Measurements from ENCODE around the gene C5orf15.

Gene C5orf15

DNA sequence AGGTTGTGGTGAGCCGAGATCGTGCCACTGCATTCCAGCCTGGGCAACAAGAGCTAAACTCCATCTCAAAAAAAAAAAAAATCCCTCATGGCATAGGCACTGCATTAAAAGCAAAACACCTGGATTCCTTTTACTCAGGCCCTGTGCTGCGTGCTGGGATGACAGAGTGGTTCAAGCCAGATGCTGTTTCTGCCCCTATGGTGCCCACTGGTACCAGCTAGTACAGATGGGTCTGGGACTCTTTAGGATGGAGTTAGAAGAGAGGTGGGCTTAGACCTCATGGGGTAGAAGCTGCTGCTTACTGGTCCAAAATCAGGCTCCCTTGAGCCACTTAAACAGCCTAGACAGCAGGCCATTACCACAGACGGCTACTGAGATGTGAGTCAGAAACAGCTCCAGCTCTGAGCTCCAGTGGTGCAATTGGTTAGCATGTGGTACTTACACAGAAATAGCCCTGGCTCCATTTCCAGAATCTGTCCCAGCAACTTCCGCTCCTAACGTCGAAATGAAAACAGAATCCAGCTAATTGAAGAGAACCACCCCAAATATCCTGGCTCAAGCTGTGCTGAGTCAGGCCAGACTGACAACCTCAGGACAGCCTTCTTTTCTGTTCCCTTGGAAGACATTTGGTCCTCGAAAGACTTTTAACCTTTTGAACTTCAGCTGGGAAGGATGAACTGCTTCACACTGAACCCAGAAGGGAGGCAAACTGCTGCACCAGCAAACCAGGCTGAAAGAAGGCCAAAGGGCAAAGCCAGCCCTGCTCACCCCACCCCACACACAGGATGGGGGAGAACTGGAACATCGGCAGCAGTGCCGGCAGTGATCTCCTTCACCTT lies 15.5 kb downstream of the C5orf15 start:
- no peaks in the 10 kb centered on the region for H3K27me3 ChIP-seq (ENCODE audit: control insufficient read depth, insufficient read depth, low read length)
- H3K4me1 ChIP-seq (ENCODE audit: control insufficient read depth, insufficient read depth, low read length): no peaks in the 10 kb centered on the region
- H3K4me3 ChIP-seq (ENCODE audit: low read length): no peak overlapping the region
- no peak overlapping the region for H3K9ac ChIP-seq (ENCODE audit: low read length)
- H3K36me3 ChIP-seq (ENCODE audit: control insufficient read depth, insufficient read depth, low read length): no peaks in the 10 kb centered on the region
- H3K9me3 ChIP-seq (ENCODE audit: control insufficient read depth, low read length): no peaks in the 10 kb centered on the region

DNA sequence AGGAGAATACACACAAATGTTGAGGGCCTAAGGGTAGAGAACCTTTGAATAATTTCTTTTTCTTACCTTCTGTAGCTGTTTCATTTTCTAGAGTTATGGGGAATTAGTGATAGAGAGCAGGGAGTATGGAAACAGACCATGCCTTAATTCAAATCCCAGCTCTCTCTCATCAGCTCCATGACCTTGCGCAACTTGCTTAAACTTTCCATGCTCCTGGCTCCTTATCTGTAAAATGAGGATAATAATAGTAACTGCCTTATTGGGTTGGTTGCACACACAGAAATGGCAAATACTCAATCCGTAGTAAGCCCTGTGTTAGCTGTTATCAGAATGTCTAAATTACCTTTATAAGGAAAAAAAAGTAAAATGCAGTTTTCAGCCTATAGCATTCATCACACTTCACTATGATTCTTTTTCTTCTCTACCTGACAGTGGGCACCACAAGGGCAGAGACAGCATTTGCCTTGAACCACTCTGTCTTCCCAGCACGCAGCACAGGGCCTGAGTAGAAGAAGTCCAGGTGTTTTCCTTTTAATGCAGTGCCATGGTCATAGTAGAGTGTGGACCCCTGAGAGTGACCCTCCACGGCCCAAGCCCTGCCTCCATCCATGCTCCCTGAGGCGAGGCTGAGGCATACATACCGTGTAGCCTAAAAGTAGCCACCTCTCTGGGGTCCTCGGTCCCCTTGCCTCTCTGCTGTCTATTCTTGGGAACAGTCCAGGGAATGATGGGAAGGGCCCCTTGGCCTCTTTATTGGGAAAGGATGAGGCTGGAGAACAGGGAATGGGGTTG lies 17.4 kb downstream of the C5orf15 start:
- Histone ChIP-seq H3K27me3 (ENCODE audit: control insufficient read depth, insufficient read depth, low read length) (no peaks in the 10 kb centered on the region), H3K4me3 (ENCODE audit: low read length) (no peak overlapping the region), H3K9me3 (ENCODE audit: control insufficient read depth, low read length) (no peaks in the 10 kb centered on the region), H3K36me3 (ENCODE audit: control insufficient read depth, insufficient read depth, low read length) (no peaks in the 10 kb centered on the region), H3K9ac (ENCODE audit: low read length) (no peak overlapping the region), H3K4me1 (ENCODE audit: control insufficient read depth, insufficient read depth, low read length) (no peaks in the 10 kb centered on the region)

DNA sequence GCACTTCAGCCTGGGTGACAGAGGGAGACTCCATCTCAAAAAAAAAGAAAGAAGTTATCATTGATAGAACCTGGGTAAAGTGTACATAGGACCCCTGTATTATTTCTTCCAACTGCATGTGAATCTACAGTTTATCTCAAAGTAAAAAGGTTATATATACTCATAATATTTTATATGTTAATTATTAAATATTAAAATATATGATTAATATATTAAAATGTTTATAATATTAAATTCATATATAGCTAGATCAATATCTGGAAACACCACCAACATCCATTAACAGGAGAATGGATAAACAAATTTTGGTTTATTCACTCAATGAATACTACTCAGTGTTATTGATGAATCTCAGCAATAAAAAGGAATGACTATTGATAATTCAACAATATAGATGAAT lies 19.7 kb downstream of the C5orf15 start:
- no peaks in the 10 kb centered on the region for H3K27me3 ChIP-seq (ENCODE audit: control insufficient read depth, insufficient read depth, low read length)
- no peak overlapping the region for H3K4me3 ChIP-seq (ENCODE audit: low read length)
- no peaks in the 10 kb centered on the region for H3K9me3 ChIP-seq (ENCODE audit: control insufficient read depth, low read length)
- no peaks in the 10 kb centered on the region for H3K36me3 ChIP-seq (ENCODE audit: control insufficient read depth, insufficient read depth, low read length)
- no peak overlapping the region for H3K9ac ChIP-seq (ENCODE audit: low read length)
- H3K4me1 ChIP-seq (ENCODE audit: control insufficient read depth, insufficient read depth, low read length): peaks cover 8% of the 10 kb centered on the region

DNA sequence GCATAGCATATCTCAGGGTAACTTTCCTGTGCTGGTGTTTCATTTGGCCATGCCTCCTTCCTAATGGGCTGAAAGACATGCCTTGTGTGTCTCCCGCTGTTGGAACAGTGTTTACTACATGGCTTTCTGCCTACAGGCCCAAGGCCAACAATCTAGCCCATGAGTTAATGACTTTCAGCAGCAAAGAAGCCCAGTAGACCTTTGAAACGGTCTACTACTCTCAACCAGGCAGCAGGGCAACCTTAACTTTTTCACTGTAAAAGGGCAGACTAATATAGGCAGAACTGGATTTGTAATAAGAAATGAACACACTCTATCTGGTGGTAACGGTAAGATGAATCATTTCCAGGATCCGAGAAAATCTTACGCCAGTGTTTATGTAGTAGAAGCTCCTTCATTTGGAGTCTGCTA lies 21.0 kb downstream of the C5orf15 start:
- Histone ChIP-seq H3K4me1 (ENCODE audit: control insufficient read depth, insufficient read depth, low read length) (peaks cover 19% of the 10 kb centered on the region), H3K36me3 (ENCODE audit: control insufficient read depth, insufficient read depth, low read length) (no peaks in the 10 kb centered on the region), H3K27me3 (ENCODE audit: control insufficient read depth, insufficient read depth, low read length) (no peaks in the 10 kb centered on the region), H3K9me3 (ENCODE audit: control insufficient read depth, low read length) (no peaks in the 10 kb centered on the region), H3K9ac (ENCODE audit: low read length) (no peak overlapping the region), H3K4me3 (ENCODE audit: low read length) (no peak overlapping the region)

DNA sequence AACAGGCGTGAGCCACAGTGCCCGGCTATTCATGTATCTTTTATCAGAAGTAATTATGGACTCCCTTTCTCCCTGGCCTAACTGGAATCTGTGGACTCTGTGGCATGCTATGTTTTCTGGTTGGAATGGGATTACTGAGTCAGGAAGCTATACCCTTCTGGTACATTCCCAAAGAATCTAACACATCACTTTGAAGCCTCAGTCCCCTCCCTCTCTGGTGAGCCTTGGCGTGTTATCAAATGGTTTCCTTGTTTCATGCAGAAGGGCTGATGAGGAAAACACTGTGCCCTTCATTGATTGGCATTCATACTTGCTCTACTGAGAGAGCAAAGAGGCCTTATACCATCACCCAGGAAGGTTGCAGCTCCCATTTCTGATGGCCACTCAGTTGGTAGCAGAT lies 22.9 kb downstream of the C5orf15 start:
- Histone ChIP-seq H3K27me3 (ENCODE audit: control insufficient read depth, insufficient read depth, low read length) (no peaks in the 10 kb centered on the region), H3K9me3 (ENCODE audit: control insufficient read depth, low read length) (no peaks in the 10 kb centered on the region), H3K4me3 (ENCODE audit: low read length) (no peak overlapping the region), H3K9ac (ENCODE audit: low read length) (no peak overlapping the region), H3K36me3 (ENCODE audit: control insufficient read depth, insufficient read depth, low read length) (no peaks in the 10 kb centered on the region), H3K4me1 (ENCODE audit: control insufficient read depth, insufficient read depth, low read length) (peaks cover 19% of the 10 kb centered on the region)

DNA sequence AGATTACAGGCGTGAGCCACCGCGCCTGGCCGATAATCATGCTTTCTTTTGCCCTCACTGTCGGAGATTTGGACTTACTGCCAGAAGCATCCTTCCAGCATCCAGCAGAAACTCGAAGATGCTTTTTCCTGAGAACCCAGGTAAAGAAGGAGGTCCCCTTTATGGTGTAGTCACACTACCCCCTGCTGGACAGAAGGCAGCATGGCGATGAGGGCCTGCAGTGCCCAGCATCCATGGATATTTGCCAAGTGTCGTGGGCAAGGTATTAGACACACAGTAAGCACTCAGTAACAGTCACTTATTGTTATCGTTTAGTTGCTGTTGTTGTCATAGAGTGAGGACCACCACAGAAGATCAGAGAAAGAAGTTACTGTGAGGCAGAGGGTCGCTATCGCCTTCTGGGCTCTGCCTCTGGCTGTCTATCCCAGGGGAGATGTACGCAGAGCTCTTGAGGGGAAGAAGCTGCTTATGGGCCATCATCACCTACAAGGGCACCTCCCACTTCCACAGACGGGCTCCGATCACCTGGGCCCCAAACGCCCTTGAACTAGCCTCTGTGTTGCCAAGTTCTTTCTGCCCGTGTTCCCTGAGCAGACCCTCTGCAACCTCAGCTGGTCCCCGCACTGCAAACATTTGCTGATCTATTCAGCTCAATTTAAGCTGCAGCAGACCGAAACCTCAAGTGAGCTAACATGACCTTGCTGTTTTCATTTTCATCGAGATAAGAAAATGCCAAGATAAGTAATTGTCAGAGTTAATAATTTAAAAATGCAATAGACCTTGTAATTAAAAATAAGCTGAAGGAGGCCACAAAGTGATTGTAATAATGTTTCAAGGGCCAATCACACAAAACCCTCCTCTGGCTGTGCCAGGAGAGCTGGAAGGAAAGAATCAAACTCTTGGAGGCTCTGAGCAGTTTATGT lies 23.9 kb downstream of the C5orf15 start:
- Histone ChIP-seq H3K9me3 (ENCODE audit: control insufficient read depth, low read length) (no peaks in the 10 kb centered on the region), H3K36me3 (ENCODE audit: control insufficient read depth, insufficient read depth, low read length) (no peaks in the 10 kb centered on the region), H3K9ac (ENCODE audit: low read length) (no peak overlapping the region), H3K4me1 (ENCODE audit: control insufficient read depth, insufficient read depth, low read length) (peaks cover 19% of the 10 kb centered on the region), H3K4me3 (ENCODE audit: low read length) (no peak overlapping the region), H3K27me3 (ENCODE audit: control insufficient read depth, insufficient read depth, low read length) (no peaks in the 10 kb centered on the region)

DNA sequence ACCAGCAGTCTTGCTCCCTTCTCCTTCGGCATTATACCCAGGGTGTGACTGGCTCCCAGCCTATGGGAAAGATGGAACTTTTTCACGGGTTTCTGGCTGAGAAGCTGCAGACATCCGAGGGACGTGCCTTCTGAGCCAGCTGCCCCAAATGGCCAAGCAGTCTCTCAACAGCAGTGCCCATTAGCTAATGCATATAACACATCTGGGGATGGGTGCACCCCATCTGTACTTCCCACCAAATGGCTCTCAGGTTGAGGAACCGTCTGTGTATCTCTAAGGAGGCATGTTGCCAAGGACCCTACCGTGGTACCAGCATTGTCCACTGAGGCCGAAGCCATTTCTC lies 25.0 kb downstream of the C5orf15 start:
- no peaks in the 10 kb centered on the region for H3K36me3 ChIP-seq (ENCODE audit: control insufficient read depth, insufficient read depth, low read length)
- H3K4me3 ChIP-seq (ENCODE audit: low read length): no peak overlapping the region
- peaks cover 20% of the 10 kb centered on the region for H3K4me1 ChIP-seq (ENCODE audit: control insufficient read depth, insufficient read depth, low read length)
- H3K9me3 ChIP-seq (ENCODE audit: control insufficient read depth, low read length): no peaks in the 10 kb centered on the region
- H3K9ac ChIP-seq (ENCODE audit: low read length): no peak overlapping the region
- H3K27me3 ChIP-seq (ENCODE audit: control insufficient read depth, insufficient read depth, low read length): no peaks in the 10 kb centered on the region

DNA sequence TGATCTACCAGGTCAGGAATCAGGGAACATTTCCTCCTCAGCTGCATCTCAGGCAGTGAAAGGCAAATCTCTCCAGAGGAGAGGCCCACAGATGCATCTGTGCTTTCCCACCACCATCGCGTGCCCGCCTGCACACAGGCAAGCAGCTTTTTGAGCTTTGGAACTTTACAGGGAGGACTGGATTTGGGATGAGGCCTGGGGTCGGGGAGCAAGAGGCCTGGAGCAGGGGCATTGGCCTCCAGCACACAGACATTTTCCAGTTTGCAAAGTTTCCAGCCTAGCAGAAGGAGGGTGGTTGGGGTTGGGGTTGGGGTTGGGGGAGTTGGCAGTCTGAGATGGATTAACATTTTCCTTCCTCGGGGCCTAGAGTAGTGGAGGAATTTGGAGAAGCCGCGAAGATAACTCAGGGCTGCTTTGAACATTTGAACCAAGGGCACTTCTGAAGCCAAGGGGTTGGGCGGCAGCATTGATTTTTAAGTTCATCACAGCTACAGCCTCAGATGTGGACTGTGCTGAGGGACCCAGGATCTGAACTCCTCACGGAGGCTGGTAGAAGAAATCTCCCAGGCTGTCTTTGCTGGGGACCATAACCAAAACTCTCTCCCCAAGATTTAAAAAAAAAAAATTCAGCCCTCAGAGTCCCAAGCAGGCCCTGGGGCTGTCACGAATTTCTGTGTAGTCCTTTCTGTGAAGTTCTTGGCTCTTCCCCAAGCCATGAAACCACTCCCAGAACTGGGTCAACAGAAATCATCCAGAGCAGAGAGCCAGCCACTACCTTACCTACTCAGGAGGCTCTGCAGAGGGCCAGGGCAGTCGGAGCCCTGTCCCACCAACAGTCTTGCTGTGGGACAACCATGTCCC lies 25.6 kb downstream of the C5orf15 start:
- H3K9me3 ChIP-seq (ENCODE audit: control insufficient read depth, low read length): no peaks in the 10 kb centered on the region
- peaks cover 26% of the 10 kb centered on the region for H3K4me1 ChIP-seq (ENCODE audit: control insufficient read depth, insufficient read depth, low read length)
- H3K4me3 ChIP-seq (ENCODE audit: low read length): no peak overlapping the region
- H3K36me3 ChIP-seq (ENCODE audit: control insufficient read depth, insufficient read depth, low read length): no peaks in the 10 kb centered on the region
- no peaks in the 10 kb centered on the region for H3K27me3 ChIP-seq (ENCODE audit: control insufficient read depth, insufficient read depth, low read length)
- H3K9ac ChIP-seq (ENCODE audit: low read length): no peak overlapping the region

DNA sequence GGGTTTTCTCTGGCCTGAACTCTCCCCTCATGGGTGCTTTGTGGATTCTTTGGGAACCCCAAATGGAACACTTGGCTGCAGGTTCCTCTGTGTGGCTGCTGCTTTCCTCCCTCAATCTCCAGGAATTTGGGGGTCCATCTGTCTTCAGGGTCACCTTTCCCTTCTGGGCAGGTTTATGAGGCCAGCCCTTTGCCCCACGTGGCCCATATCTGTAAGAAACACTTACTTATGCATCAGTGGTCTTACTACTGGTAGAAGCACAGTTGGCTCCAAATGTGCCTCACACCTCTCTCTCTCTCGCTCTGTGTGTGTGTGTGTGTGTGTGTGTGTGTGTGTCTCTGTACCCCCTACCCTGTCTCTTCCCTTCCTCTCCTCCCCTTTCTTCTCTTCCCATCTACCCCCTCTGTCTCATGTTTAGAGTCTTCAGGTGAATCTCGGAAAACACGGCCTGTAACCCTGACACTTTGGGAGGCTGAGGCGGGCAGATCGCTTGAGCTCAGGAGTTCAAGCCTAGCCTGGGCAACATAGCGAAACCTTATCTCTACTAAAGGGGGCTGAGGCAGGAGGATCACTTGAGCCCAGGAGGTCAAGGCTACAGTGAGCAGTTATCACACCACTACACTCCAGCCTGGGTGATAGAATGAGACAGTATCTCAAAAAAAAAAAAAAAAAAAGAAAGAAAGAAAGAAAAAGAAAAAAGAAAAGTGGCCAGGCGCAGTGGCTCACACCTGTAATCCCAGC lies 26.8 kb downstream of the C5orf15 start:
- H3K9me3 ChIP-seq (ENCODE audit: control insufficient read depth, low read length): no peaks in the 10 kb centered on the region
- H3K9ac ChIP-seq (ENCODE audit: low read length): no peak overlapping the region
- H3K27me3 ChIP-seq (ENCODE audit: control insufficient read depth, insufficient read depth, low read length): no peaks in the 10 kb centered on the region
- no peak overlapping the region for H3K4me3 ChIP-seq (ENCODE audit: low read length)
- peaks cover 29% of the 10 kb centered on the region for H3K4me1 ChIP-seq (ENCODE audit: control insufficient read depth, insufficient read depth, low read length)
- H3K36me3 ChIP-seq (ENCODE audit: control insufficient read depth, insufficient read depth, low read length): no peaks in the 10 kb centered on the region

DNA sequence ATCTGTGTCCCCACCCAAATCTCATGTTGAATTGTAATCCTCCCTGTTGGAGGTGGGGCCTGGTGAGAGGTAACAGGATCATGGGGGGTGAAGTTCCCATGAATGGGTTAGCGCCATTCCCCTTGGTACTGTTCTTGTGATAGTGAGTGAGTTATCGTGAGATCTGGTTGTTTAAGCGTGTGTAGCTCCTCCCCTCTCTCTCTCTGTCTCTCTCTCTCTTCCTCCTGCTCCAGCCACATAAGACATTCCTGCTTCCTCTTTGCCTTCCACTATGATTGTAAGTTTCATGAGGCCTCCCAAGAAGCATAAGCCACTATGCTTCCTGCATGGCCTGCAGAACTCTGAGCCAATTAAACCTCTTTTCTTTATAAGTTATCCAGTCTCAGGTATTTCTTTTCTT lies 28.8 kb downstream of the C5orf15 start:
- H3K9ac ChIP-seq (ENCODE audit: low read length): no peak overlapping the region
- peaks cover 25% of the 10 kb centered on the region for H3K4me1 ChIP-seq (ENCODE audit: control insufficient read depth, insufficient read depth, low read length)
- no peaks in the 10 kb centered on the region for H3K9me3 ChIP-seq (ENCODE audit: control insufficient read depth, low read length)

DNA sequence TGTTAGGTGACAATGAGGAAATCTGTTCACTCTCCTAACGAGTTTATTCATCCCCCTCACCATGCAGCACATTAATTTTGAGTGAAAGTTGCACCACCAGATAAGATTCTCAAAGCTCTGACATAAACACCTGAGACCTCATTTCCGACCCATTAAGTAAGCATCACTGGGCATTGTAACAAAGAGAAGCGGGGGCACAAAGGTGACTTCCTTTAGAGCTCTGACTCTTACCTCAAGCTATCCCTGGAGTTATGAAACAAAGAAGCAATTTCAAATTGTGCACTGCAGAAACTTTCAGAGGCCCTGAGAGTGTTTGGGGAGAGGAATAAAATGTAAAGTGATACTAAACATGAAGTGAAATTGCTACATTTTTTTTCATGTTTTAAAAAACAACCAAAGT lies 29.5 kb downstream of the C5orf15 start:
- Histone ChIP-seq H3K27me3 (ENCODE audit: control insufficient read depth, insufficient read depth, low read length) (no peaks in the 10 kb centered on the region), H3K9ac (ENCODE audit: low read length) (no peak overlapping the region), H3K4me1 (ENCODE audit: control insufficient read depth, insufficient read depth, low read length) (peaks cover 21% of the 10 kb centered on the region), H3K36me3 (ENCODE audit: control insufficient read depth, insufficient read depth, low read length) (no peaks in the 10 kb centered on the region), H3K4me3 (ENCODE audit: low read length) (no peak overlapping the region), H3K9me3 (ENCODE audit: control insufficient read depth, low read length) (no peaks in the 10 kb centered on the region)

More for the DNA sequence above, 28.8 kb downstream of the C5orf15 start:
- Histone ChIP-seq H3K27me3 (ENCODE audit: control insufficient read depth, insufficient read depth, low read length) (no peaks in the 10 kb centered on the region), H3K4me3 (ENCODE audit: low read length) (no peak overlapping the region), H3K36me3 (ENCODE audit: control insufficient read depth, insufficient read depth, low read length) (no peaks in the 10 kb centered on the region)
